Fibroblast of lung (primary cell): ENCODE results near the gene ATXN1.

Source experiments
- EZH2 ChIP-seq: IDR thresholded peaks from 2 replicates; pipeline ENCODE4 v1.5.1; 2012; ENCODE audit warnings: low read length, control low read depth, mild to moderate bottlenecking; ENCODE audit errors: missing control alignments
- TF ChIP-seq, protein P1 (sequence below), 2 donors: IDR thresholded peaks in 1 of 2; conservative IDR thresholded peaks in 1 of 2; 1 replicate in 1 of 2; 2 replicates in 1 of 2; pipeline ENCODE4 v1.5.1; 2011 to 2012; ENCODE audit warnings: low read length in 2 of 2, control low read depth in 1 of 2, inconsistent platforms in 1 of 2, low read depth in 1 of 2, mild to moderate bottlenecking in 1 of 2

- TF ChIP-seq, protein P1, sequence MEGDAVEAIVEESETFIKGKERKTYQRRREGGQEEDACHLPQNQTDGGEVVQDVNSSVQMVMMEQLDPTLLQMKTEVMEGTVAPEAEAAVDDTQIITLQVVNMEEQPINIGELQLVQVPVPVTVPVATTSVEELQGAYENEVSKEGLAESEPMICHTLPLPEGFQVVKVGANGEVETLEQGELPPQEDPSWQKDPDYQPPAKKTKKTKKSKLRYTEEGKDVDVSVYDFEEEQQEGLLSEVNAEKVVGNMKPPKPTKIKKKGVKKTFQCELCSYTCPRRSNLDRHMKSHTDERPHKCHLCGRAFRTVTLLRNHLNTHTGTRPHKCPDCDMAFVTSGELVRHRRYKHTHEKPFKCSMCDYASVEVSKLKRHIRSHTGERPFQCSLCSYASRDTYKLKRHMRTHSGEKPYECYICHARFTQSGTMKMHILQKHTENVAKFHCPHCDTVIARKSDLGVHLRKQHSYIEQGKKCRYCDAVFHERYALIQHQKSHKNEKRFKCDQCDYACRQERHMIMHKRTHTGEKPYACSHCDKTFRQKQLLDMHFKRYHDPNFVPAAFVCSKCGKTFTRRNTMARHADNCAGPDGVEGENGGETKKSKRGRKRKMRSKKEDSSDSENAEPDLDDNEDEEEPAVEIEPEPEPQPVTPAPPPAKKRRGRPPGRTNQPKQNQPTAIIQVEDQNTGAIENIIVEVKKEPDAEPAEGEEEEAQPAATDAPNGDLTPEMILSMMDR (conservative IDR thresholded peaks at IDR 0.05 in 1 of 2, IDR thresholded peaks at IDR 0.05 in 1 of 2; ENCODE audit: low read depth in 1 of 2, low read length in 2 of 2): no peak
- TF ChIP-seq EZH2: no peak
These were observed 86.4 kb downstream of the ATXN1 start for GRCh38 chr6:16674801-16675392.
